ENCODE results near the gene MOCS3. TPM values are rescaled to one million over a fixed set of nuclear protein-coding genes. Genes with fewer than 3 reads are reported as not detected.

MOCS3 gene
- total RNA-seq, 1 experiment from 2014 or later = 5.8 TPM

- intact Hi-C loops (cut with micrococcal nuclease; ENCODE audit: unreplicated experiment) (no loop called here), in situ Hi-C loops (cut with HindIII; ENCODE audit: low pct_unique_long_range_greater_than_20kb, low sequenced_read_pairs) (no loop called here)
- ChIA-PET POLR2A (no interaction called here), CTCF (interaction anchor here (0.7 to 1.1 kb wide), 2 partner anchors 10 to 15 kb away, joined by 3 to 4 read pairs; no protein-coding TSS in a partner anchor)
- no peaks in the 10 kb centered on the region for H3K36me3 ChIP-seq (ENCODE audit: control insufficient read depth, insufficient read depth, low read length)
- H3K9me3 ChIP-seq (ENCODE audit: control insufficient read depth, insufficient read depth, low read depth, low read length) = no peaks in the 10 kb centered on the region
- no peak for ATAC-seq
- H3K4me1 ChIP-seq (ENCODE audit: control insufficient read depth, insufficient read depth, low read length) = no peaks in the 10 kb centered on the region
- peaks cover 6% of the 10 kb centered on the region for H3K27me3 ChIP-seq (ENCODE audit: control insufficient read depth, insufficient read depth, low read length)
- TF ChIP-seq, protein P1, sequence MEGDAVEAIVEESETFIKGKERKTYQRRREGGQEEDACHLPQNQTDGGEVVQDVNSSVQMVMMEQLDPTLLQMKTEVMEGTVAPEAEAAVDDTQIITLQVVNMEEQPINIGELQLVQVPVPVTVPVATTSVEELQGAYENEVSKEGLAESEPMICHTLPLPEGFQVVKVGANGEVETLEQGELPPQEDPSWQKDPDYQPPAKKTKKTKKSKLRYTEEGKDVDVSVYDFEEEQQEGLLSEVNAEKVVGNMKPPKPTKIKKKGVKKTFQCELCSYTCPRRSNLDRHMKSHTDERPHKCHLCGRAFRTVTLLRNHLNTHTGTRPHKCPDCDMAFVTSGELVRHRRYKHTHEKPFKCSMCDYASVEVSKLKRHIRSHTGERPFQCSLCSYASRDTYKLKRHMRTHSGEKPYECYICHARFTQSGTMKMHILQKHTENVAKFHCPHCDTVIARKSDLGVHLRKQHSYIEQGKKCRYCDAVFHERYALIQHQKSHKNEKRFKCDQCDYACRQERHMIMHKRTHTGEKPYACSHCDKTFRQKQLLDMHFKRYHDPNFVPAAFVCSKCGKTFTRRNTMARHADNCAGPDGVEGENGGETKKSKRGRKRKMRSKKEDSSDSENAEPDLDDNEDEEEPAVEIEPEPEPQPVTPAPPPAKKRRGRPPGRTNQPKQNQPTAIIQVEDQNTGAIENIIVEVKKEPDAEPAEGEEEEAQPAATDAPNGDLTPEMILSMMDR (IDR thresholded peaks at IDR 0.05) = no peak
- TF ChIP-seq POLR2AphosphoS5 (IDR thresholded peaks at IDR 0.05; ENCODE audit: low read depth, low read length) = no peak
- no peak for TF ChIP-seq TCF7L2 (IDR thresholded peaks at IDR 0.05; ENCODE audit: low read depth, low read length)
- TF ChIP-seq SIN3A (IDR thresholded peaks at IDR 0.05; ENCODE audit: borderline replicate concordance, insufficient read depth, low read depth, low read length) = no peak
- TF ChIP-seq REST (IDR thresholded peaks at IDR 0.05; ENCODE audit: insufficient read depth in 1 of 2, low read depth in 2 of 2, low read length in 1 of 2) = no peak
- H3K27ac ChIP-seq (ENCODE audit: low read length) = no peak overlapping the region
- H3K4me3 ChIP-seq (ENCODE audit: low read depth in 2 of 2, low read length in 2 of 2) = no peak overlapping the region
- DNase-seq (ENCODE audit: low read depth, low spot score) = no peak
- BruUV-seq (replicated peaks) = no TSS peak
Observed at GRCh38 chr20:50996901-50997865, 38.6 kb downstream of the MOCS3 start.

GRCh38 chr20:50999355-50999754 lies 40.7 kb downstream of the MOCS3 start:
- ATAC-seq (no peak), DNase-seq (ENCODE audit: low read depth, low spot score) (no peak)
- intact Hi-C loops (cut with micrococcal nuclease; ENCODE audit: unreplicated experiment) = no loop called here
- TF ChIP-seq, protein P1 (IDR thresholded peaks at IDR 0.05) = no peak
- no peak for TF ChIP-seq SIN3A (IDR thresholded peaks at IDR 0.05; ENCODE audit: borderline replicate concordance, insufficient read depth, low read depth, low read length)
- TF ChIP-seq TCF7L2 (IDR thresholded peaks at IDR 0.05; ENCODE audit: low read depth, low read length) = no peak
- no peak for TF ChIP-seq REST (IDR thresholded peaks at IDR 0.05; ENCODE audit: insufficient read depth in 1 of 2, low read depth in 2 of 2, low read length in 1 of 2)
- TF ChIP-seq POLR2AphosphoS5 (IDR thresholded peaks at IDR 0.05; ENCODE audit: low read depth, low read length) = no peak
- in situ Hi-C loops (cut with HindIII; ENCODE audit: low pct_unique_long_range_greater_than_20kb, low sequenced_read_pairs) = no loop called here
- Histone ChIP-seq H3K36me3 (ENCODE audit: control insufficient read depth, insufficient read depth, low read length) (no peaks in the 10 kb centered on the region), H3K4me3 (ENCODE audit: low read depth in 2 of 2, low read length in 2 of 2) (no peak overlapping the region), H3K9me3 (ENCODE audit: control insufficient read depth, insufficient read depth, low read depth, low read length) (no peaks in the 10 kb centered on the region), H3K27ac (ENCODE audit: low read length) (no peak overlapping the region), H3K27me3 (ENCODE audit: control insufficient read depth, insufficient read depth, low read length) (peaks cover 6% of the 10 kb centered on the region), H3K4me1 (ENCODE audit: control insufficient read depth, insufficient read depth, low read length) (no peaks in the 10 kb centered on the region)
- ChIA-PET POLR2A (no interaction called here), CTCF (no interaction called here)
- BruUV-seq (replicated peaks) = no TSS peak

Measured in Panc1 (cell line).